ENCODE measurements around the gene RAB40A. TPM values are rescaled to one million over a fixed set of nuclear protein-coding genes. Genes with fewer than 3 reads are reported as not detected.

Gene RAB40A
- total and polyA plus RNA-seq, 7 donors: 0.12 to 1.7 (median 0.71) TPM; not detected in 2

Other genes with a start within 250 kb of the RAB40A start
- gene TCEAL5, start 242.7 kb downstream of the RAB40A start, total RNA-seq: 1 to 10 TPM in 1 of 4 donors, under 1 TPM in 1, not detected in 2; 0.41 to 1.8 TPM
- 1 to 10 TPM in 1 of 3 donors, under 1 TPM in 1, not detected in 1; 0.80 to 1.8 TPM for gene TCEAL5, start 242.7 kb downstream of the RAB40A start, polyA plus RNA-seq
- gene BEX2, start 208.5 kb downstream of the RAB40A start, total RNA-seq: 10 to 100 TPM in 3 of 4 donors, 1 to 10 TPM in 1; 2.2 to 24.6 (median 11.2) TPM
- 10 to 100 TPM; 10.2 to 28.5 (median 16.8) TPM for gene BEX2, start 208.5 kb downstream of the RAB40A start, polyA plus RNA-seq
- gene TCEAL7, start 189.2 kb downstream of the RAB40A start, total RNA-seq: 10 to 100 TPM; 19.7 to 35.2 (median 32.4) TPM
- gene TCEAL7, start 189.2 kb downstream of the RAB40A start, polyA plus RNA-seq: 1 to 10 TPM; 1.8 to 7.2 (median 5.1) TPM
- 10 to 100 TPM; 58.9 to 81.1 (median 74.9) TPM for gene TCEAL9, start 163.0 kb downstream of the RAB40A start, total RNA-seq
- gene TCEAL9, start 163.0 kb downstream of the RAB40A start, polyA plus RNA-seq: 10 to 100 TPM; 52.4 to 93.7 (median 92.9) TPM
- gene BEX3, start 143.0 kb downstream of the RAB40A start, total RNA-seq: 100 to 1,000 TPM; 125 to 150 (median 135) TPM
- gene BEX3, start 143.0 kb downstream of the RAB40A start, polyA plus RNA-seq: 10 to 100 TPM; 39.1 to 77.5 (median 62.6) TPM
- gene TCEAL4, start 66.0 kb upstream of the RAB40A start, total RNA-seq: 100 to 1,000 TPM; 127 to 366 (median 178) TPM
- gene TCEAL4, start 66.0 kb upstream of the RAB40A start, polyA plus RNA-seq: 100 to 1,000 TPM in 1 of 3 donors, 10 to 100 TPM in 2; 54.8 to 117 (median 62.1) TPM
- gene TCEAL3, start 88.5 kb upstream of the RAB40A start, total RNA-seq: 10 to 100 TPM; 55.3 to 68.3 (median 61.4) TPM
- gene TCEAL3, start 88.5 kb upstream of the RAB40A start, polyA plus RNA-seq: 10 to 100 TPM; 13.9 to 31.8 (median 17.7) TPM
- 100 to 1,000 TPM; 135 to 186 (median 173) TPM for gene TCEAL1, start 109.5 kb upstream of the RAB40A start, total RNA-seq
- 10 to 100 TPM; 19.5 to 24.6 (median 20.1) TPM for gene TCEAL1, start 109.5 kb upstream of the RAB40A start, polyA plus RNA-seq
- gene MORF4L2, start 167.2 kb upstream of the RAB40A start, total RNA-seq: 100 to 1,000 TPM; 171 to 255 (median 215) TPM
- gene MORF4L2, start 167.2 kb upstream of the RAB40A start, polyA plus RNA-seq: 100 to 1,000 TPM; 180 to 224 (median 219) TPM
- not detected for gene TMEM31, start 191.4 kb upstream of the RAB40A start, total RNA-seq
- gene TMEM31, start 191.4 kb upstream of the RAB40A start, polyA plus RNA-seq: not detected